B cell (primary cell): Measurements from ENCODE around the gene MSH3. TPM values are rescaled to one million over a fixed set of nuclear protein-coding genes. Genes with fewer than 3 reads are reported as not detected.

Experiments used
- ATAC-seq: fragments of 200-7000 bp; cut with Tn5 transposase; one replicate; pipeline ENCODE4 v1.10.0; 2021; ENCODE audit warnings: low read depth, mild to moderate bottlenecking, moderate number of reproducible peaks, moderate library complexity
- CTCF ChIA-PET: fragments of 350-600 bp; sonication (Branson Sonifier 250); formaldehyde crosslinking; loops from one replicate; lab custom pipeline; 2021; ENCODE audit warnings: antibody characterized with exemption, inconsistent platforms; lab: Charles Lee
- POLR2A ChIA-PET: fragments of 350-600 bp; sonication (Branson Sonifier 250); formaldehyde crosslinking; loops from one replicate; lab custom pipeline; 2021; ENCODE audit warnings: antibody characterized with exemption; lab: Charles Lee
- DNase-seq: peaks from one replicate; pipeline ENCODE4 v3.0.0; 2013
- H2AFZ ChIP-seq: 2 replicates; pipeline ENCODE4 v1.6.1; 2012; ENCODE audit warnings: mild to moderate bottlenecking, low read depth, low read length; ENCODE audit not compliant: insufficient read depth, poor library complexity, severe bottlenecking
- H3K27ac ChIP-seq, 2 donors: 1 replicate in 1 of 2; 2 replicates in 1 of 2; pipeline ENCODE4 v1.5.1; 2012 to 2013; ENCODE audit warnings: low read length in 2 of 2, mild to moderate bottlenecking in 2 of 2, moderate library complexity in 1 of 2
- H3K27me3 ChIP-seq, 4 experiments: fragments of 200-600 bp in 1 of 4; sonication (generic) in 1 of 4; replicated peaks in 1 of 4; 1 replicate in 2 of 4; 2 replicates in 2 of 4; pipeline versions ENCODE4 v1.6.1 to v1.7.0; 2013 to 2016; ENCODE audit warnings: low read length in 3 of 4, mild to moderate bottlenecking in 2 of 4, mixed read lengths in 1 of 4, moderate library complexity in 1 of 4; ENCODE audit not compliant: insufficient read depth in 4 of 4, control insufficient read depth in 3 of 4; ENCODE audit errors: control extremely low read depth in 1 of 4
- H3K36me3 ChIP-seq, 2 experiments: replicated peaks in 1 of 2; 1 replicate in 1 of 2; 2 replicates in 1 of 2; pipeline versions ENCODE4 v1.6.1 to v1.7.1; 2013; ENCODE audit warnings: low read length in 1 of 2; ENCODE audit not compliant: insufficient read depth in 2 of 2, control insufficient read depth in 1 of 2; ENCODE audit errors: control extremely low read depth in 1 of 2, extremely low read depth in 1 of 2
- H3K4me1 ChIP-seq, 2 donors: fragments of 200-600 bp in 1 of 2; sonication (generic) in 1 of 2; 1 replicate in 1 of 2; 2 replicates in 1 of 2; pipeline versions ENCODE4 v1.5.1 to v1.6.1; 2013 to 2017; ENCODE audit warnings: low read length in 2 of 2; ENCODE audit not compliant: control insufficient read depth in 2 of 2, insufficient read depth in 2 of 2
- H3K4me2 ChIP-seq: replicated peaks from 2 replicates; pipeline ENCODE3; 2012; ENCODE audit warnings: mild to moderate bottlenecking, low read depth, low read length; ENCODE audit not compliant: poor library complexity, severe bottlenecking
- H3K4me3 ChIP-seq, 5 experiments: fragments of 200-600 bp in 1 of 5; sonication (generic) in 1 of 5; 1 replicate in 3 of 5; 2 replicates in 2 of 5; pipeline versions ENCODE4 v1.5.1 to v1.7.0; 2011 to 2016; ENCODE audit warnings: low read length in 4 of 5, mild to moderate bottlenecking in 4 of 5, low read depth in 2 of 5, control low read depth in 1 of 5, moderate library complexity in 1 of 5; ENCODE audit not compliant: insufficient read depth in 1 of 5; ENCODE audit errors: control extremely low read depth in 1 of 5, extremely low read depth in 1 of 5
- H3K79me2 ChIP-seq: fragments of 200-600 bp; sonication (generic); one replicate; pipeline ENCODE4 v1.6.0; 2016; ENCODE audit warnings: low read length; ENCODE audit not compliant: control insufficient read depth, insufficient read depth
- H3K9ac ChIP-seq: fragments of 200-600 bp; sonication (generic); 2 replicates; pipeline ENCODE4 v1.6.1; 2017; ENCODE audit warnings: mild to moderate bottlenecking, low read length, moderate library complexity
- H3K9me3 ChIP-seq, 3 donors: one replicate each; pipeline versions ENCODE4 v1.6.1 to v1.7.1; 2013; ENCODE audit warnings: low read length in 2 of 3; ENCODE audit not compliant: control insufficient read depth in 2 of 3, insufficient read depth in 1 of 3; ENCODE audit errors: control extremely low read depth in 1 of 3
- H4K20me1 ChIP-seq: 2 replicates; pipeline ENCODE4 v1.6.0; 2012; ENCODE audit warnings: mild to moderate bottlenecking, low read length; ENCODE audit not compliant: insufficient read depth, control insufficient read depth, poor library complexity, severe bottlenecking
- H3K27ac Mint-ChIP-seq: one replicate; pipeline ENCODE4 v1.8.0; 2021; ENCODE audit warnings: mixed read lengths
- H3K27me3 Mint-ChIP-seq: one replicate; pipeline ENCODE4 v1.8.0; 2021; ENCODE audit warnings: mixed read lengths
- H3K4me1 Mint-ChIP-seq: one replicate; pipeline ENCODE4 v1.8.0; 2021; ENCODE audit warnings: mixed read lengths
- H3K4me3 Mint-ChIP-seq: one replicate; pipeline ENCODE4 v1.8.0; 2021; ENCODE audit warnings: mixed read lengths
- H3K9me3 Mint-ChIP-seq: one replicate; pipeline ENCODE4 v1.8.0; 2022; ENCODE audit warnings: mixed read lengths; ENCODE audit not compliant: insufficient read depth
- EZH2 ChIP-seq: IDR thresholded peaks from 2 replicates; pipeline ENCODE4 v1.6.1; 2012; ENCODE audit warnings: borderline replicate concordance, low read depth, mild to moderate bottlenecking, moderate library complexity, low read length; ENCODE audit not compliant: insufficient read depth, poor library complexity, severe bottlenecking
- WGBS: methylation state at CpG from one replicate; pipeline ENCODE4 v1.1.5; 2013; ENCODE audit warnings: missing lambda C conversion rate; ENCODE audit not compliant: insufficient coverage; 5-methylcytosine and 5-hydroxymethylcytosine counted together
- intact Hi-C: fragments of 100-400 bp; cut with micrococcal nuclease; formaldehyde crosslinking; loops from one replicate; pipeline ENCODE4 v1.10.0; 2022
- polyA plus RNA-seq: library from polyadenylated mRNA; depleted of rRNA; stranded (reverse); fragments of >200 nt; gene quantifications from 2 replicates; pipeline ENCODE4 v1.2.3, GENCODE V29; 2012
- total RNA-seq, 2 donors: library from RNA; stranded (reverse); fragments of 120-200 nt in 1 of 2; gene quantifications; 1 replicate in 1 of 2; 2 replicates in 1 of 2; pipeline versions ENCODE4 v1.2.3 to v1.2.4, GENCODE V29; 2013 to 2022
- TF ChIP-seq, protein P1 (sequence below): fragments of 200-600 bp; IDR thresholded peaks from one replicate; pipeline ENCODE4 v1.8.0; 2022; ENCODE audit warnings: antibody characterized with exemption, mild to moderate bottlenecking

MSH3 gene
- total and polyA plus RNA-seq, 2 donors (not counting 1 experiment from before 2014, with no cell fraction given) = 3.5 to 26.3 TPM

GRCh38 chr5:80689627-80690026 lies 35.2 kb downstream of the MSH3 start:
- WGBS = 100% methylated on average over 2 of the region's 4 CpGs
- POLR2A ChIA-PET = no interaction called here
- CTCF ChIA-PET = no interaction called here
- Histone ChIP-seq H3K27ac (no peak overlapping the region), H2AFZ (no peak overlapping the region), H3K4me1 (no peaks in the 10 kb centered on the region), H4K20me1 (no peaks in the 10 kb centered on the region), H3K4me3 (no peak overlapping the region), H3K4me2 (no peak overlapping the region), H3K36me3 (peaks cover 0 to 5% of the 10 kb centered on the region in 2 experiments), H3K9me3 (no peaks in the 10 kb centered on the region), H3K9ac (no peak overlapping the region), H3K27me3 (no peaks in the 10 kb centered on the region), H3K79me2 (peaks cover 4% of the 10 kb centered on the region)
- Mint-ChIP-seq H3K9me3 (no peaks in the 10 kb centered on the region), H3K27me3 (no peaks in the 10 kb centered on the region), H3K4me1 (peaks cover 5% of the 10 kb centered on the region), H3K4me3 (no peak overlapping the region), H3K27ac (no peak overlapping the region)
- TF ChIP-seq, protein P1, sequence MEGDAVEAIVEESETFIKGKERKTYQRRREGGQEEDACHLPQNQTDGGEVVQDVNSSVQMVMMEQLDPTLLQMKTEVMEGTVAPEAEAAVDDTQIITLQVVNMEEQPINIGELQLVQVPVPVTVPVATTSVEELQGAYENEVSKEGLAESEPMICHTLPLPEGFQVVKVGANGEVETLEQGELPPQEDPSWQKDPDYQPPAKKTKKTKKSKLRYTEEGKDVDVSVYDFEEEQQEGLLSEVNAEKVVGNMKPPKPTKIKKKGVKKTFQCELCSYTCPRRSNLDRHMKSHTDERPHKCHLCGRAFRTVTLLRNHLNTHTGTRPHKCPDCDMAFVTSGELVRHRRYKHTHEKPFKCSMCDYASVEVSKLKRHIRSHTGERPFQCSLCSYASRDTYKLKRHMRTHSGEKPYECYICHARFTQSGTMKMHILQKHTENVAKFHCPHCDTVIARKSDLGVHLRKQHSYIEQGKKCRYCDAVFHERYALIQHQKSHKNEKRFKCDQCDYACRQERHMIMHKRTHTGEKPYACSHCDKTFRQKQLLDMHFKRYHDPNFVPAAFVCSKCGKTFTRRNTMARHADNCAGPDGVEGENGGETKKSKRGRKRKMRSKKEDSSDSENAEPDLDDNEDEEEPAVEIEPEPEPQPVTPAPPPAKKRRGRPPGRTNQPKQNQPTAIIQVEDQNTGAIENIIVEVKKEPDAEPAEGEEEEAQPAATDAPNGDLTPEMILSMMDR = no peak
- no peak for TF ChIP-seq EZH2
- no peak for DNase-seq
- intact Hi-C loops = loop anchor here (10.0 kb wide), 1 partner anchor 605 kb away; no protein-coding TSS in a partner anchor
- ATAC-seq = no peak

DNA sequence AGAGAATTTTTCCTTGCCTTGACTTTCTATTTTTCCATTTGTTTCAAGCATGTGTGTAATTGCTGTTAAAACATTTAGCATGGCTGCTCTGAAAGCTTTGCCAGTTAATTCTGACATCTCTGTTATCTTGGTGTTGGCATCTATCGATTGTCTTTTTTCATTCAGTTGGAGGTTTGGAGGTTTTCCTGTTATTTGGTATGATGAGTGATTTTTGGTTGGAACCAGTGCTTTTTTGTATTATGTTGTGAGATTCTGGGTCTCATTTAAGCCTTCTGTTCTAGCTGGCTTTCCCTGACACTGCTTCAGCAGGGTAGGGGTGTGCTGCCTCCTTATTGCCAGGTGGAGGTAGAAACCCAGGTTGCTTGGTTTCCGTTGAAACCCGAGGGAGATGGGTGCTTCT lies 41.2 kb downstream of the MSH3 start:
- no peaks in the 10 kb centered on the region for H3K4me1 Mint-ChIP-seq
- WGBS = 100% methylated on average over 3 of the region's 3 CpGs
- Histone ChIP-seq H3K4me3 (no peak overlapping the region), H3K36me3 (peaks cover 2 to 11% of the 10 kb centered on the region in 2 experiments), H3K9ac (no peak overlapping the region), H3K27me3 (no peaks in the 10 kb centered on the region), H3K4me2 (no peak overlapping the region), H4K20me1 (no peaks in the 10 kb centered on the region), H2AFZ (no peak overlapping the region), H3K27ac (no peak overlapping the region), H3K4me1 (no peaks in the 10 kb centered on the region), H3K79me2 (no peaks in the 10 kb centered on the region), H3K9me3 (no peaks in the 10 kb centered on the region)
- intact Hi-C loops = no loop called here
- no peak overlapping the region for H3K27ac Mint-ChIP-seq
- ChIA-PET POLR2A (no interaction called here), CTCF (no interaction called here)
- H3K9me3 Mint-ChIP-seq = no peaks in the 10 kb centered on the region
- H3K27me3 Mint-ChIP-seq = no peaks in the 10 kb centered on the region
- no peak overlapping the region for H3K4me3 Mint-ChIP-seq
- TF ChIP-seq, protein P1 = no peak
- TF ChIP-seq EZH2 = no peak
- DNase-seq (no peak), ATAC-seq (no peak)
